ENCODE measurements around the gene RAB10.

DNA sequence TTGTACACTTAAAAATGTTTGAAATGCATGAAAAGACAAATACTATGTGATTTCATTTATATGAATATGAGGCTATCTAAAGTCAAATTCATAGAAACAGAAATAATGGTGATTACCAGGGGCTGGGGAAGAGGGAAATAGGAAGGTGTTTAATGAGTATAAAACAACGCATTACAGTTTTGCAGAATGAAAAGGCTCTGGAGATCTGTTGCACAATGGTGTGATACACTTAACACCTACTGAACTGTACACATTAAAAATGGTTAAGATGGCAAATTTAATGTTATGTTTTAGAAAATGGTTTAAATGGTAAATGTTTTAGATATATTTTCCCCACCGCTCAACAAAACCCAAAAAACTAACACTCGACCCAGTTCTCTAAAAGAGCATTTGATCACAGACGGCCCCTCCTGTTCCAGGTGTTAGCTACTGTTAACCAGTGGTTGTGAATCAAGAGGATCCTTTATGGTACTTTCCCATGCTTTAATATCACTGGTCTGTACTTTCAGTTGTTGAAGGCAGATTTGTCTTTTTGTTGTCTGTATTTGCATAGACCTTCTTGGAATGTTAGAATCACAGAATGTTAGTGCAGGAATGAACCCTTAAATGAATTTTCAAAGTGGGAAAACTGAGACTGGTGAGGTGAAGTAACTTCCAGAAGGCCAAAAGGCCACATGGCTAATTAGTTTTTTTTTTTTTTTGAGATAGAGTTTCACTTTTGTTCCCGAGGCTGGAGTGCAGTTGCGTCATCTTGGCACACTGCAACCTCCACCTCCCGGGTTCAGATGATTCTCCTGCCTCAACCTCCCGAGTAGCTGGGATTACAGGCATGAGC lies 10.2 kb downstream of the RAB10 start:
- TF ChIP-seq, protein P1, sequence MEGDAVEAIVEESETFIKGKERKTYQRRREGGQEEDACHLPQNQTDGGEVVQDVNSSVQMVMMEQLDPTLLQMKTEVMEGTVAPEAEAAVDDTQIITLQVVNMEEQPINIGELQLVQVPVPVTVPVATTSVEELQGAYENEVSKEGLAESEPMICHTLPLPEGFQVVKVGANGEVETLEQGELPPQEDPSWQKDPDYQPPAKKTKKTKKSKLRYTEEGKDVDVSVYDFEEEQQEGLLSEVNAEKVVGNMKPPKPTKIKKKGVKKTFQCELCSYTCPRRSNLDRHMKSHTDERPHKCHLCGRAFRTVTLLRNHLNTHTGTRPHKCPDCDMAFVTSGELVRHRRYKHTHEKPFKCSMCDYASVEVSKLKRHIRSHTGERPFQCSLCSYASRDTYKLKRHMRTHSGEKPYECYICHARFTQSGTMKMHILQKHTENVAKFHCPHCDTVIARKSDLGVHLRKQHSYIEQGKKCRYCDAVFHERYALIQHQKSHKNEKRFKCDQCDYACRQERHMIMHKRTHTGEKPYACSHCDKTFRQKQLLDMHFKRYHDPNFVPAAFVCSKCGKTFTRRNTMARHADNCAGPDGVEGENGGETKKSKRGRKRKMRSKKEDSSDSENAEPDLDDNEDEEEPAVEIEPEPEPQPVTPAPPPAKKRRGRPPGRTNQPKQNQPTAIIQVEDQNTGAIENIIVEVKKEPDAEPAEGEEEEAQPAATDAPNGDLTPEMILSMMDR (conservative IDR thresholded peaks at IDR 0.05; ENCODE audit: low read depth, low read length): no peak
- no peak for TF ChIP-seq EZH2 (IDR thresholded peaks at IDR 0.05; ENCODE audit: borderline replicate concordance, low read depth, low read length, poor library complexity, severe bottlenecking)
